Fibroblast of villous mesenchyme (primary cell): ENCODE measurements around the gene TMEM130. TPM values are rescaled to one million over a fixed set of nuclear protein-coding genes. Genes with fewer than 3 reads are reported as not detected.

ENCODE experiments used
- DNase-seq: peaks from one replicate; pipeline ENCODE4 v3.0.0-alpha.2; 2010; ENCODE audit warnings: low read depth
- H3K4me3 ChIP-seq: 2 replicates; pipeline ENCODE4 v1.5.1; 2011; ENCODE audit warnings: low read depth, mild to moderate bottlenecking, low read length
- CTCF ChIP-seq: IDR thresholded peaks from 2 replicates; pipeline ENCODE4 v1.5.1; 2012; ENCODE audit warnings: low read depth, mild to moderate bottlenecking, low read length; ENCODE audit not compliant: insufficient read depth
- total RNA-seq: library from RNA; depleted of rRNA; stranded (reverse); fragments of >200 nt; gene quantifications from 2 replicates; pipeline ENCODE4 v1.2.3, GENCODE V29; 2012

TMEM130 gene
- total RNA-seq, 1 donor: 1.3 TPM

GRCh38 chr7:98870807-98871491, 1.1 kb upstream of the TMEM130 start:
- H3K4me3 ChIP-seq: no peak overlapping the region
- TF ChIP-seq CTCF: no peak
- no peak for DNase-seq

GRCh38 chr7:98870121-98870651, 372 bp upstream of the TMEM130 start:
- no peak for TF ChIP-seq CTCF
- H3K4me3 ChIP-seq: peak overlapping the region; percentile 54
- no peak for DNase-seq

GRCh38 chr7:98869027-98869596, 702 bp downstream of the TMEM130 start:
- no peak for TF ChIP-seq CTCF
- H3K4me3 ChIP-seq: peak overlapping the region; percentile 27

GRCh38 chr7:98868450-98868849, 1.4 kb downstream of the TMEM130 start:
- no peak overlapping the region for H3K4me3 ChIP-seq
- DNase-seq: no peak
- TF ChIP-seq CTCF: no peak

More at GRCh38 chr7:98869027-98869596, 702 bp downstream of the TMEM130 start:
- DNase-seq: no peak

- no peak for TF ChIP-seq CTCF
- H3K4me3 ChIP-seq: no peak overlapping the region
- DNase-seq: no peak
Measured at GRCh38 chr7:98866765-98867164, 3.0 kb downstream of the TMEM130 start.

- no peak for TF ChIP-seq CTCF
- DNase-seq: no peak
- no peak overlapping the region for H3K4me3 ChIP-seq
Measured at GRCh38 chr7:98866351-98866750, 3.5 kb downstream of the TMEM130 start.
